Measurements from ENCODE around the gene DHDDS.
"Not testable (repeated sequence)": the region's sequence is repeated elsewhere in the genome, so short reads cannot be mapped to it uniquely, and the experiment has no call there.

DHDDS gene

DNA sequence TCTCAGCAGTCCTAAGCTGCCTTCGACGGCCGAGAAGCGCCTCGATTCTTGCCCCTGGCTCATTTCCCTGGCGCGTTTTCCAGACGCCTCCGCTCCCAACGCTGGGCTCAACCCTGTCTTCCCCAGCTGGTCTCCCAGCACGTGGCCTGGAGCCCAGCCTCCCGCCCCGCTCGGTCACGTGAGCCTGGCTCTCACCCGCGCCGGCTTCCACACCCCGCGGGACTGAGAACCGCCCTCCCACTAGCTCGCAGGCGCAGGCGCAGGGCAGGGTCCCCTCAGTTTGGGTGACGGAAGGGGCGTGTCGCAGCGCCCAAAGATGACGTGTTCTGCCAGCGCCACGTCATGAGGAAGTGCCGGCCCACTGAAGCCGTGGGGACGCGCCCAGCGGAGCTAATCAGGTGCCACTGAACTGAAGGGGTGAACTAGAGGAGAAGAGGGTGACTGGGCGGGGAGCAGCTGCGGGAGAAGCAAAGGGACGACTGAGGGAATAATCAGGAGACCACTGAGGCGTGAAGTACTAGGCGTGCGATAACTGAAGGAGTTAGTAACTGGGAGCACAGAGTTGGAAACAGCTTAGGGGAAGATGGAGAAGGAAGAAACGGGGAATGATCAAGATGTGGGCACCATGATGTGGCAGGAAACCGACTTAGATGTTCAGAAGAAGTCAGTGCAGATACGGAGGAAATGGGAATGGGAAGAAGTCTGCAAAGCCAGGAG, at the start of gene DHDDS:
DHDDS (plus strand) TSS at position 343 of the 717 bp plus-strand sequence. CDS start 625 bp downstream, outside the sequence.
- peak; percentile 98 for DNase-seq (ENCODE audit: low read depth)

- DNase-seq (ENCODE audit: low read depth), result no peak
These were observed 48.0 kb upstream of the DHDDS start for GRCh38 chr1:26384076-26384475.

DNA sequence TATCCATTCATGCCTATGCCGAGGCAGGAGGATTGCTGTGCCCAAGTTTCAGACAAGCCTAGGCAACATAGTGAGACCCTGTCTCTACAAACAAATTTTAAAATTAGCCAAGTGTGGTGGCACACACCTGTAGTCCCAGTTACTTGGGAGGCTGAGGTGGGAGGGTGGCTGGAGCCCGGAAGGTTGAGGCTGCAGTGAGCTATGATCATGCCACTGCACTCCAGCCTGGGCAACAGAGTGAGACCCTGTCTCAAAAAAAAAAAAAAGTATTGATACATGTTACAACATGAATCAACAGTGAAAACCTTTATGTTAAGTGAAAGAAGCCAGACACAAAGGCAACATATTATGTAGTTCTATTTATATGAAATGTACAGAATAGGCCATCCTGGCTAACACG, 47.1 kb upstream of the DHDDS start:
- not testable (repeated sequence) for DNase-seq (ENCODE audit: low read depth)

DNA sequence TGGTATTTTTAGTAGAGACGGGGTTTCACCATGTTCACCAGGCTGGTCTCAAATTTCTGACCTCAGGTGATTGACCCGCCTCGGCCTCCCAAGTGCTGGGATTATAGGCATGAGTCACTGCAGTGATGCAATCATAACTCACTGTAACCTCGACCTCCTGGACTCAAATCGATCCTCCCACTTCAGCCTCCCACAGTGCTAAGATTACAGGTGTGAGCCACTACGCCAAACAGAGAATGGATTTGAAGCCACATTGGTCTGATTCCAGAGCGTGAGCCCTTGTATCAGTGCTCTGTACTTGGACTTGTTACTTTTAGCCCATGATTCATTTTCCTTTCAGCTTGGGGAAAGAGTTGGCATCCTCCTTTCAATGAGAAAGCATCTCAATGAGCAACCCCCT, 44.7 kb upstream of the DHDDS start:
- DNase-seq (ENCODE audit: low read depth), result no peak

GRCh38 chr1:26388791-26389445, 43.2 kb upstream of the DHDDS start:
- no peak for DNase-seq (ENCODE audit: low read depth)

- DNase-seq (ENCODE audit: low read depth), result no peak
These were observed 42.4 kb upstream of the DHDDS start for GRCh38 chr1:26389604-26390247.

- DNase-seq (ENCODE audit: low read depth), result no peak
These were observed 40.7 kb upstream of the DHDDS start for GRCh38 chr1:26391450-26391849.

GRCh38 chr1:26395754-26396153, 36.4 kb upstream of the DHDDS start:
- no peak for DNase-seq (ENCODE audit: low read depth)

- DNase-seq (ENCODE audit: low read depth), result no peak
These were observed 33.1 kb upstream of the DHDDS start for GRCh38 chr1:26399034-26399433.

DNA sequence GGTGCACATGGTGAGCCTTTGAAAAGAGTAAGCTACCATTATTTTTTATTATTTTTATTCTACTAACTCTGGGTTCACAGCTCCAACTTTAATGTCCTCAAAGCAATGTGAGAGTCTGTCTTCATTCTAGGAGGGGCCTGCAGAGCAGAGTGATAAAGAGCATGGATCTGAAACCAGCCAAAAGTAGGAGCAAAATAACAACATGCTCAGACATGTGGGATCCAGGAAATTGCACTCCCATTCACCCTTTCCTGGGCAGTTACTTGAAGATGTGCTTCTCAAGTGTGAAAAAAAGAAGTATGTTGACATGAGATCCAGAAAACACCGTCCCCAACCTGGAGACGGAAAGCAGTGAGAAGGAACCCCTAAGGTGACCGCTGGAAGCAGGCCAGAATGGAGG, 30.2 kb upstream of the DHDDS start:
- DNase-seq (ENCODE audit: low read depth), result no peak

- no peak for DNase-seq (ENCODE audit: low read depth)
These were observed 28.5 kb upstream of the DHDDS start for GRCh38 chr1:26403656-26404055.

DNA sequence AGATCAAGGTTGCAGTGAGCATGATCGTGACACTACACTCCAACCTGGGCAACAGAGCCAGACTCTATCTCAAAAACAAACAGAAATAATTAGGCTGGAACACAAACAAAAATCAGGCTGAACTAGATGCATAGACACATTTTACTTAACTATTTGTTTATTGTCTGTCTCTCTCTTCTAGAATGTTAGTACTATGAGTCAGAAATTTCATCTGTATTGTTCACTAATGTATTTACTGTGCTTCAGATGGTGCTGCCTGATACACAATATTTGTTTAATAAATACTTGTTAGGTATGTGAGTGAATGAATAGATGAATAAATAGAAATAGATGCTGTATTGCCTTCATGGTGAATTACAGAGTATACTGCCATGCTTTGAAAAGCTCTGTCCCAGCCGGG, 27.5 kb upstream of the DHDDS start:
- no peak for DNase-seq (ENCODE audit: low read depth)

- DNase-seq (ENCODE audit: low read depth), result no peak
These were observed 26.7 kb upstream of the DHDDS start for GRCh38 chr1:26405281-26405915.

GRCh38 chr1:26408604-26409003, 23.5 kb upstream of the DHDDS start:
- peak; percentile 54 for DNase-seq (ENCODE audit: low read depth)

GRCh38 chr1:26409191-26409807, 22.8 kb upstream of the DHDDS start:
- no peak for DNase-seq (ENCODE audit: low read depth)

GRCh38 chr1:26410706-26411623, 21.2 kb upstream of the DHDDS start, which contains the start of gene LIN28A:
Gene LIN28A, plus strand, starts transcription at chr1:26410817. Its CDS starts 75 bp downstream, at chr1:26410892.
- DNase-seq (ENCODE audit: low read depth), result no peak

DNA sequence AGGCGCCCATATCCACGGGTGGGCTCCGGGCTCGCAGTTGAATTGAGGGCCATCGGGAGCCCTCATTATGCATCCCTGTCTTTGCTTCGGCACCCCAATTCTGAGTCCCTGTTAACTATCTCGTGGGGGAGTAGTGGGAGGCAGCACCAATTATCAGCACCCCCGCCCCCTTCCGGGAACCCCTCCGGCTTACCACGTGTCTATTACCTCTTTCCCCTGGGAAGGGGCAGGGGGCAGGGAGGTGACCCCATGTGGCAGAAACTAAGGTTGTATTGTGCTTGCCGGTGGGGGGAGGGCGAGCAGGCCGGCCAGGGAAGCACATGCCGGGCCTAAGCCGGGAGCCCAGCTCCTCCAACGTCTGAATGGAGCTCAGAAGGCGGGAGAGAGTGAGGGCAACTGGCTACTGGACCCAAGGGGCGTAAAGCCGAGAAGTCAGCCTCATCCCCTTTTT, 20.5 kb upstream of the DHDDS start:
- DNase-seq (ENCODE audit: low read depth), result no peak

DNA sequence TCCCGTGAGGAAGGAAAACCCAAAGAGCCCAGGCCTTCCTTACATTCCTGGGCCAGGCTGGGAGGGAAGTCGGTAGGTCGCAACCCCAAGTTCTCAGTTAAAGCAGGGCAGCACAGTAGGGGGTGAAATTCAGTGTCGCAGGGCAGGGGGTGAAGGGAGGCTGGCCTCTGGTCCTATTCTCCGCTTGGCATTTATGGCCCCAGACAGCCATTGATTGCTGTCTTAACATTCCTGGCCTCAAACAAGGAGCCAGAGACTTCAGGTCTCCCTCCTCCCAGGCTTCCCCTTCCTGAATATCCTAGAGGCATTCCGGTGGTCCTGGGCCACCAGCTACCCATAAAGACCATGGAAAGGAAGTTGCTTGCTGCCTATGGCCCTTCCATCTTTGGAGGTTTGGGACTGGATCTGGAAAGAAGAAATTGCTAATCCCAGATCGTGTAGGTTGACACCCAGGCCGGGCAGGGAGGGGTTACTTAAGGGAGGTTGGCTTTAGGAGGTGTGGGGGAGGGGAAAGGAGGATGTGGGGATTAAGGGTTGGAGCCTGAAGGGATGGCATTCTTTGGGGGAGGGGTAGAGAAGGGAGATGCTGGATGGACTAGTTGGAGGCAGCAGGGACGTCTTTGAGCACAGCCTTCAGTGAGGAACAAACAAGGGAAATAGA, 19.8 kb upstream of the DHDDS start:
- no peak for DNase-seq (ENCODE audit: low read depth)

GRCh38 chr1:26413031-26413430, 19.1 kb upstream of the DHDDS start:
- no peak for DNase-seq (ENCODE audit: low read depth)

DNA sequence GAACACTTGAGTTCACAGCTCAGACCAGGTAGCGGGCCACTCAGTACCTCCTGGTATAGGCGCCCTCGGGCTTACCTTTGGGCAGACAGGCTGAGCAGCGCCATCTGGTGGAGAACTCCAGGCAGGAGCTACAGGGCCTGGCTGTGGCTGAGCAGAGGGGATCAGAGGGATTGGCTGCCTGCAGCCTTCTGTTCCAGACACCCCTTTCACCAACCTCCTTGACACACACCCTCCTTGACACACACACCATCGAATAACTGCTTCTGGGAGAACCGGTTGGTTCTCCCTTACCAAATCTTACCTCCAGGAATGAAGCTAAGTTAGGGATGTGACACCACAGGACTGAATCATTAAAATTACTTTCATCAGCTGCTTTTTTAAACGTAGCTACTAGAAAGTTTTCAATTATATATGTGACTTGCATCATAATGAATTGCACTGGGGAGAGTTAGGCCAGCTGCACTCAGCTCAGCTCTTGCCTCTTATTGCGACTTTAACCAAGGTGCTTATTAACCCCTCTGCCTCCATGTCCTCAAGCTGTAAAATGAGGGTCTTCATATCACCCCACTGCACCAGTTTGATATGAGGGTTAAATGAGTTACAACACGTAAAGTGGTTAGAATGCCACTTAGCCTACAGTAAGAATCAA, 14.9 kb upstream of the DHDDS start:
- DNase-seq (ENCODE audit: low read depth), result peak; percentile 79

Data from stimulated activated CD8-positive, alpha-beta memory T cell treated with anti-CD3 and anti-CD28 coated beads, Interleukin-7, amount 100 ng/mL, for 24 hours (primary cell).